Fibroblast of pulmonary artery (primary cell): Measurements from ENCODE around the gene SAMHD1.

Source experiments
- DNase-seq: peaks from one replicate; pipeline ENCODE4 v3.0.0-alpha.2; 2010; ENCODE audit warnings: low read depth
- H3K4me3 ChIP-seq: replicated peaks from 2 replicates; pipeline ENCODE4 v1.5.1; 2011; ENCODE audit warnings: low read depth, mild to moderate bottlenecking, control low read depth, low read length, moderate library complexity
- TF ChIP-seq, protein P1 (sequence below): IDR thresholded peaks from 2 replicates; pipeline ENCODE4 v1.5.1; 2011; ENCODE audit warnings: mild to moderate bottlenecking, control low read depth, low read length, inconsistent platforms; ENCODE audit errors: missing control alignments

Gene SAMHD1

DNA sequence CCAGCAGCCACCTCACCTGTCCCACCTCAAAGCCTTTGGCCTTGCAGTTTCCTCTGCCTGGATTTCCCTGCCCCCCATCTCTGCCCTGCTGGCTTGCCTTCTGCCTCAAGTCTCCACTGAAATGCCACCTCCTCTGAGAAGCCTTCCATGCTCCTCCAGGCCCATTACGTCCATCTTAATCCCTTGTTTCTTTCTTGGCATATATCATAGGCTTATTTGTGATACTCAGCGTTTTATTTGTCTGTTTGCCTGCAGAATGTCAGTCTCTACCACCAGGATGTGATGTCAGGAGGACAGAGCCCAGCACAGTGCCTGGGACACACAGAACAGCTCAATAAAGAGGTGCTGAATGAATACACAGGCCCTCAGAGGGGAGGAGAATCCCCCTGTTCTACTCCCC is 100.0 kb downstream of the SAMHD1 start:
- TF ChIP-seq, protein P1, sequence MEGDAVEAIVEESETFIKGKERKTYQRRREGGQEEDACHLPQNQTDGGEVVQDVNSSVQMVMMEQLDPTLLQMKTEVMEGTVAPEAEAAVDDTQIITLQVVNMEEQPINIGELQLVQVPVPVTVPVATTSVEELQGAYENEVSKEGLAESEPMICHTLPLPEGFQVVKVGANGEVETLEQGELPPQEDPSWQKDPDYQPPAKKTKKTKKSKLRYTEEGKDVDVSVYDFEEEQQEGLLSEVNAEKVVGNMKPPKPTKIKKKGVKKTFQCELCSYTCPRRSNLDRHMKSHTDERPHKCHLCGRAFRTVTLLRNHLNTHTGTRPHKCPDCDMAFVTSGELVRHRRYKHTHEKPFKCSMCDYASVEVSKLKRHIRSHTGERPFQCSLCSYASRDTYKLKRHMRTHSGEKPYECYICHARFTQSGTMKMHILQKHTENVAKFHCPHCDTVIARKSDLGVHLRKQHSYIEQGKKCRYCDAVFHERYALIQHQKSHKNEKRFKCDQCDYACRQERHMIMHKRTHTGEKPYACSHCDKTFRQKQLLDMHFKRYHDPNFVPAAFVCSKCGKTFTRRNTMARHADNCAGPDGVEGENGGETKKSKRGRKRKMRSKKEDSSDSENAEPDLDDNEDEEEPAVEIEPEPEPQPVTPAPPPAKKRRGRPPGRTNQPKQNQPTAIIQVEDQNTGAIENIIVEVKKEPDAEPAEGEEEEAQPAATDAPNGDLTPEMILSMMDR = no peak
- no peak for DNase-seq
- no peak overlapping the region for H3K4me3 ChIP-seq

DNA sequence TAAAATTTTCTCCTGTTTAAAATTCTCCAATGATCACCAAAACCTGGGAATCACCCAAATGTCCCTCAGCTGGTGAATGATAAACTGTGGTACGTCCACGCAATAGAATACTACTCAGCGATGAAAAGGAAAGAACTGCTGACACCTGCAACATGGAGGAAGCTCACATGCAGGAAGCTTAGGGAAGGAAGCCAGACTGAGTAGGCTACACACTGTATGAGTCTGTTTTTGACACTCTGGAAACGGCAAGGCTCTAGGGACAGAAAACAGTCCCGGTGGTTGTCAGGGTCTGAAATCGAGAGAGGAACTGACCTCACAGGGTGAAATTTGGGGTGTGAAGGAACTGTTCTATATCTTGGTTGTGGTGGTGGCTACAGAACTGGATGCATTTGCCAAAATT is 100.7 kb downstream of the SAMHD1 start:
- DNase-seq = no peak
- H3K4me3 ChIP-seq = no peak overlapping the region
- TF ChIP-seq, protein P1 = no peak

GRCh38 chr20:36849333-36850065 is 102.0 kb downstream of the SAMHD1 start:
- TF ChIP-seq, protein P1 = no peak
- no peak overlapping the region for H3K4me3 ChIP-seq
- DNase-seq = no peak

- TF ChIP-seq, protein P1 = no peak
- DNase-seq = no peak
These were observed 102.8 kb downstream of the SAMHD1 start for GRCh38 chr20:36848677-36849076.

GRCh38 chr20:36848078-36848660 is 103.3 kb downstream of the SAMHD1 start:
- no peak overlapping the region for H3K4me3 ChIP-seq
- DNase-seq = peak; percentile 85
- TF ChIP-seq, protein P1 = no peak

More at GRCh38 chr20:36848677-36849076, 102.8 kb downstream of the SAMHD1 start:
- no peak overlapping the region for H3K4me3 ChIP-seq

DNA sequence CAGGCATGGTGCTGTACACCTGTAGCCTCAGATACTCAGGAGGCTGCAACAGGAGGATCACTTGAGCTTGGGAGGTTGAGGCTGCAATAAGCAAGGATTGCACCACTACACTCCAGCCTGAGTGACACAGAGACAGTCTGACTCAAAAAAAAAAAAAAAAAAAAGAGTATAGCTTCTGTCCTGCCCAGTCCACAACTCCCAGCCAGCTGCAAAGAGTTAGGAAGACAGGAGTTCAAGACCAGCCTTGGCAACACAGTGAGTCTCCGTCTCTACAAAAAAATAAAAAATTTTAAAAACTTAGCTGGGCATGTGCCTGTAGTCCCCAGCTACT is 103.8 kb downstream of the SAMHD1 start:
- TF ChIP-seq, protein P1 = no peak
- no peak overlapping the region for H3K4me3 ChIP-seq
- DNase-seq = no peak

DNA sequence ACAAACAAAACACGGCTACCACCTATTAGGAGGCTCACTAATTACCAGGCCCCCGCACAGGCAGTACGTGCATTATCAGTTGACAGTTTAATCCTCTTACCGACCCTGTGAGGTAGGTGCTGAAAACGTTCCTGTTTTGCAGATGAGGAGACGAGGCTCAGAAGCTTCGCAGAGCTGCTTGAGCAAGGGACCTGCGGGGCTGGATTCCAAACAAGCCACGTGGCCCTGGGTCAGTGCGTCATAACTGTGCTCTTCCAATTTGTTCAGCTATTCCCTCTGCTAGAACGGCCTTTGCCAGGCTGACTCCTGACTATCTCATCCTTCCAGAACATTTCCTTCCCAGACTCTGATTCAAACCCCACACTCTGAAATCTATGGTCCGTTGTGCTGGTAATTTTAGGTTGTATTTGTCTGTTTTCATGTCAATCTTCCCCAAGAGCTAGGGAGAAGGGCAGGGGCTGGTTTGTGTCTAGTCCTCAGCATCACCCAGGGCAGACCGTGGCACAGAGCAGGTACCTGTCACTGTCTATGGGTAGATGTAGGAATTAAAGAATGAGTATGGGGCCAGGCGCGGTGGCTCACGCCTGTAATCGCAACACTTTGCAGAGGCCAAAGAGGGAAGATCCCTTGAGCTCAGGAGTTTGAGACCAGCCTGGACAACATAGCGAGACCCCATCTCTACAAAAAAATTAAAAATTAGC is 104.3 kb downstream of the SAMHD1 start:
- TF ChIP-seq, protein P1 = no peak
- DNase-seq = peak; percentile 96

More for the DNA sequence above, 104.3 kb downstream of the SAMHD1 start:
- H3K4me3 ChIP-seq = no peak overlapping the region
